ENCODE results near the gene CBLN3.

Gene CBLN3

GRCh38 chr14:24463884-24464785 lies 34.7 kb upstream of the CBLN3 start:
- Histone ChIP-seq H3K36me3 (replicated peaks) (no peaks in the 10 kb centered on the region), H3K27me3 (replicated peaks) (no peaks in the 10 kb centered on the region), H3K4me3 (ENCODE audit: low read depth, low read length) (no peak overlapping the region), H3K27ac (no peak overlapping the region)
- in situ Hi-C loops (cut with HindIII; ENCODE audit: low pct_ligation_motif_present, low sequenced_read_pairs): no loop called here
- no peak for DNase-seq
- TF ChIP-seq, protein P1, sequence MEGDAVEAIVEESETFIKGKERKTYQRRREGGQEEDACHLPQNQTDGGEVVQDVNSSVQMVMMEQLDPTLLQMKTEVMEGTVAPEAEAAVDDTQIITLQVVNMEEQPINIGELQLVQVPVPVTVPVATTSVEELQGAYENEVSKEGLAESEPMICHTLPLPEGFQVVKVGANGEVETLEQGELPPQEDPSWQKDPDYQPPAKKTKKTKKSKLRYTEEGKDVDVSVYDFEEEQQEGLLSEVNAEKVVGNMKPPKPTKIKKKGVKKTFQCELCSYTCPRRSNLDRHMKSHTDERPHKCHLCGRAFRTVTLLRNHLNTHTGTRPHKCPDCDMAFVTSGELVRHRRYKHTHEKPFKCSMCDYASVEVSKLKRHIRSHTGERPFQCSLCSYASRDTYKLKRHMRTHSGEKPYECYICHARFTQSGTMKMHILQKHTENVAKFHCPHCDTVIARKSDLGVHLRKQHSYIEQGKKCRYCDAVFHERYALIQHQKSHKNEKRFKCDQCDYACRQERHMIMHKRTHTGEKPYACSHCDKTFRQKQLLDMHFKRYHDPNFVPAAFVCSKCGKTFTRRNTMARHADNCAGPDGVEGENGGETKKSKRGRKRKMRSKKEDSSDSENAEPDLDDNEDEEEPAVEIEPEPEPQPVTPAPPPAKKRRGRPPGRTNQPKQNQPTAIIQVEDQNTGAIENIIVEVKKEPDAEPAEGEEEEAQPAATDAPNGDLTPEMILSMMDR (IDR thresholded peaks at IDR 0.05; ENCODE audit: low read depth, low read length, missing control alignments): no peak

DNA sequence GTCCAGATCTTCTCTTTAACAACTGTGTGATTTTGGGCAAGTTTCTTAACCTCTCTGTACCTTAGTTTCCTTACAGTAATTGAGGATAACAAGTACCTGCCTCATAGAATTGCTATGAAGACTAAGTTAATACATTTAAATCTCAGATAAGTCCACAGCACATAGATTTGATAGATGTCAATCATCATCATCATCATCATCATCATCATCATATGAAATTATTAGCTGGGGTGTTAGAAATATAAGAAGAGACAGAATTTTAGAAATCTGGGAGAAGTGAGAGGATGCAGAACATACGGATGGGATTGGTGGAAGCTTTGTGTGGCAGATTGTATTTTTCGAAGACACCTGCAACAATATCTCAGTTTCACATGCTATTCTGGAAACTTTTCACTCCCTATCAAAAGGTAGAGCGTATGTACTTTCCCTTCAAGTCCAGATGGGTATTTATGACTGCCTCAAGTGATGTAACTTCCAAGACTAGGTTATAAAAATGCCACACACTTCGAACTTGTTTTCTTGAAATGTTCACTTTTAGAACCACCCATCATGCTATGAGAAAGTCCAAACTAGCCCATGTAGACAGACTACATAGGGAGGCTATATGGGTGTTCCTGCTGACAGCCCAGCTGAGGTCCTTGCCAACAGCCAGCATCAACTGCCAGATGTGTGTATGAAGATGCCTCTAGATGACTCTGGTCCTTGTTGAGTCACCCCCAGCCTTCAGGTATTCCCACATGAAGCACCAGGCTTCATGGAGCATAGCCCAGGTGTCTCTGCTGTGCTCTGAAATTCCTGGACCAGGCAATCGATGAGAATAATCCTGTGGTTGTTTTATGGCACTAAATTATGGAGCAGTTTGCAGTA lies 33.8 kb upstream of the CBLN3 start:
- H3K27me3 ChIP-seq (replicated peaks): no peaks in the 10 kb centered on the region
- in situ Hi-C loops (cut with HindIII; ENCODE audit: low pct_ligation_motif_present, low sequenced_read_pairs): no loop called here
- no peaks in the 10 kb centered on the region for H3K36me3 ChIP-seq (replicated peaks)
- TF ChIP-seq, protein P1 (IDR thresholded peaks at IDR 0.05; ENCODE audit: low read depth, low read length, missing control alignments): no peak
- no peak overlapping the region for H3K27ac ChIP-seq
- no peak for DNase-seq
- H3K4me3 ChIP-seq (ENCODE audit: low read depth, low read length): no peak overlapping the region

GRCh38 chr14:24461336-24461735 lies 31.9 kb upstream of the CBLN3 start:
- H3K36me3 ChIP-seq (replicated peaks): no peaks in the 10 kb centered on the region
- in situ Hi-C loops (cut with HindIII; ENCODE audit: low pct_ligation_motif_present, low sequenced_read_pairs): no loop called here
- H3K27me3 ChIP-seq (replicated peaks): no peaks in the 10 kb centered on the region
- H3K27ac ChIP-seq: no peak overlapping the region
- DNase-seq: no peak
- TF ChIP-seq, protein P1 (IDR thresholded peaks at IDR 0.05; ENCODE audit: low read depth, low read length, missing control alignments): no peak
- H3K4me3 ChIP-seq (ENCODE audit: low read depth, low read length): no peak overlapping the region

DNA sequence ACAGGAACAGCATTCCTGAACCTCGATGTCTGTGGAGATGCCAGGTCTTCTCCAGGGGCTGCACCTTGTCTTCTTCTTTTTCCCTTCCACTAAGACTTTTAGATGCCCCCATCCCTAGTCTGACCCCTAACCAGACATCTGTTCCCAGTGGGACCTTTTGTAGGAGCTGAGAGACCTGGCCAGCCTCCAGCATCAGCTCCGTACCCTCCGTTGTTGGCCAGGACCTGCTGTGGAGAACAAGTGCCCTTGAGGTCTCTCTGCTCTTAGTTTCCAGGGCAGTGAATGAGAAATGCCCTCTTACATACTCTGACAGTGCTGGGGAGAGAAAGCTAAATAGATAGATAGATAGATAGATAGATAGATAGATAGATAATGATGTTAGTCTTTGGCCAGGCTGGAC lies 29.9 kb upstream of the CBLN3 start:
- in situ Hi-C loops (cut with HindIII; ENCODE audit: low pct_ligation_motif_present, low sequenced_read_pairs): no loop called here
- no peak for DNase-seq
- Histone ChIP-seq H3K4me3 (ENCODE audit: low read depth, low read length) (no peak overlapping the region), H3K27me3 (replicated peaks) (no peaks in the 10 kb centered on the region), H3K27ac (no peak overlapping the region), H3K36me3 (replicated peaks) (no peaks in the 10 kb centered on the region)
- TF ChIP-seq, protein P1 (IDR thresholded peaks at IDR 0.05; ENCODE audit: low read depth, low read length, missing control alignments): no peak

DNA sequence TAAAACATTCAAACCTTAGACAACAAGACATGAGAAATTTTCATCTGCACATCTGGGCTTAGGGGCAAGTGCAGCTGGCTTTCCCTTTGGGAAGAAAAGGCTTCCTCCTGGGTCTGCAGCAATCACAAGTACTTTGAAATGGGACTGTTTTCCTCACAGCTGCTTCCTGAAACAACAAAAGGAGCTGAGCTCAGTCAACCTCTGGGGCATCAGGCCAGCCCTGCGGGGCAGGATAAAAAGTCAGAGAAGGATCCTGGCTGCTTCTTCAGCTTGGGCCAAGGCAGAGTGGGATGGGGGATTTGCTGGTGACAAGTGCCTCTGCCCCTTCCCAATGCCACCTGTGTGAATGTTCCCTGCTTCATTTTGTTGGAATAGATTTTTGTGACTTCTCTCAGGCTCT lies 29.3 kb upstream of the CBLN3 start:
- Histone ChIP-seq H3K4me3 (ENCODE audit: low read depth, low read length) (no peak overlapping the region), H3K27me3 (replicated peaks) (no peaks in the 10 kb centered on the region), H3K27ac (no peak overlapping the region), H3K36me3 (replicated peaks) (no peaks in the 10 kb centered on the region)
- in situ Hi-C loops (cut with HindIII; ENCODE audit: low pct_ligation_motif_present, low sequenced_read_pairs): no loop called here
- TF ChIP-seq, protein P1 (IDR thresholded peaks at IDR 0.05; ENCODE audit: low read depth, low read length, missing control alignments): no peak
- no peak for DNase-seq
